CD14-positive monocyte (primary cell): Measurements from ENCODE around the gene RDH5. TPM values are rescaled to one million over a fixed set of nuclear protein-coding genes. Genes with fewer than 3 reads are reported as not detected.

ENCODE experiments used
- DNase-seq, 3 donors: peaks; one replicate each; pipeline ENCODE4 v3.0.0-alpha.2; 2011 to 2022
- H2AFZ ChIP-seq: 2 replicates; pipeline ENCODE4 v1.6.0; 2012; ENCODE audit warnings: mild to moderate bottlenecking, low read depth, low read length, inconsistent platforms; ENCODE audit not compliant: insufficient read depth, poor library complexity, severe bottlenecking
- H3K27ac ChIP-seq, 2 donors: 1 replicate in 1 of 2; 2 replicates in 1 of 2; pipeline ENCODE4 v1.5.1; 2012 to 2013; ENCODE audit warnings: low read length in 2 of 2, control low read depth in 1 of 2, inconsistent platforms in 1 of 2, low read depth in 1 of 2, mild to moderate bottlenecking in 1 of 2
- H3K27me3 ChIP-seq, 2 donors: one replicate each; pipeline versions ENCODE4 v1.6.0 to v1.6.1; 2011 to 2013; ENCODE audit warnings: low read length in 2 of 2; ENCODE audit not compliant: control insufficient read depth in 2 of 2, insufficient read depth in 2 of 2
- H3K36me3 ChIP-seq, 2 donors: replicated peaks in 1 of 2; 1 replicate in 1 of 2; 2 replicates in 1 of 2; pipeline versions ENCODE4 v1.5.1 to v1.6.1; 2012 to 2013; ENCODE audit warnings: low read length in 2 of 2, control low read depth in 1 of 2, inconsistent platforms in 1 of 2, mild to moderate bottlenecking in 1 of 2; ENCODE audit not compliant: insufficient read depth in 2 of 2, control insufficient read depth in 1 of 2
- H3K4me1 ChIP-seq, 2 donors: 1 replicate in 1 of 2; 2 replicates in 1 of 2; pipeline versions ENCODE4 v1.5.1 to v1.6.1; 2012 to 2013; ENCODE audit warnings: low read length in 2 of 2, control low read depth in 1 of 2, inconsistent platforms in 1 of 2, mild to moderate bottlenecking in 1 of 2, moderate library complexity in 1 of 2; ENCODE audit not compliant: insufficient read depth in 2 of 2, control insufficient read depth in 1 of 2
- H3K4me2 ChIP-seq: replicated peaks from 2 replicates; pipeline ENCODE3; 2012; ENCODE audit warnings: low read length, moderate library complexity, mild to moderate bottlenecking; ENCODE audit not compliant: poor library complexity, severe bottlenecking; ENCODE audit errors: extremely low read depth
- H3K4me3 ChIP-seq, 3 experiments: fragments of 200-600 bp in 1 of 3; sonication (generic) in 1 of 3; replicated peaks in 1 of 3; 1 replicate in 2 of 3; 2 replicates in 1 of 3; pipeline ENCODE4 v1.5.1; 2011 to 2013; ENCODE audit warnings: low read length in 3 of 3, mild to moderate bottlenecking in 3 of 3, control low read depth in 2 of 3, low read depth in 2 of 3, inconsistent platforms in 1 of 3, moderate library complexity in 1 of 3
- H3K79me2 ChIP-seq: 2 replicates; pipeline ENCODE4 v1.6.0; 2012; ENCODE audit warnings: mild to moderate bottlenecking, control low read depth, inconsistent platforms, low read length, moderate library complexity; ENCODE audit not compliant: insufficient read depth
- H3K9ac ChIP-seq: 2 replicates; pipeline ENCODE4 v1.6.0; 2017; ENCODE audit warnings: low read length, mild to moderate bottlenecking; ENCODE audit not compliant: insufficient read depth, poor library complexity, severe bottlenecking
- H3K9me3 ChIP-seq, 2 donors: replicated peaks in 1 of 2; 1 replicate in 1 of 2; 2 replicates in 1 of 2; pipeline versions ENCODE4 v1.5.1 to v1.6.1; 2012 to 2013; ENCODE audit warnings: low read length in 2 of 2, control low read depth in 1 of 2; ENCODE audit not compliant: control insufficient read depth in 1 of 2, insufficient read depth in 1 of 2
- H4K20me1 ChIP-seq: 2 replicates; pipeline ENCODE4 v1.6.0; 2012; ENCODE audit warnings: mild to moderate bottlenecking, low read length, control low read depth, moderate library complexity; ENCODE audit not compliant: insufficient read depth
- H3K27ac Mint-ChIP-seq, 7 donors: one replicate each; pipeline ENCODE4 v1.8.0; 2020; ENCODE audit warnings: mild to moderate bottlenecking in 7 of 7, mixed read lengths in 7 of 7, moderate library complexity in 6 of 7, inconsistent platforms in 2 of 7
- H3K27me3 Mint-ChIP-seq, 3 donors: one replicate each; pipeline ENCODE4 v1.8.0; 2021 to 2022; ENCODE audit warnings: low read depth in 3 of 3, mild to moderate bottlenecking in 3 of 3, mixed read lengths in 3 of 3, moderate library complexity in 3 of 3, inconsistent platforms in 1 of 3
- H3K36me3 Mint-ChIP-seq, 2 donors: one replicate each; pipeline ENCODE4 v1.8.0; 2020; ENCODE audit warnings: mixed read lengths in 2 of 2, inconsistent platforms in 1 of 2, mild to moderate bottlenecking in 1 of 2
- H3K4me1 Mint-ChIP-seq: one replicate; pipeline ENCODE4 v1.8.0; 2020; ENCODE audit warnings: mild to moderate bottlenecking, mixed read lengths
- H3K4me3 Mint-ChIP-seq, 2 donors: one replicate each; pipeline ENCODE4 v1.8.0; 2020; ENCODE audit warnings: mild to moderate bottlenecking in 2 of 2, mixed read lengths in 2 of 2, moderate library complexity in 1 of 2
- H3K9me3 Mint-ChIP-seq, 7 donors: one replicate each; pipeline ENCODE4 v1.8.0; 2020 to 2022; ENCODE audit warnings: mixed read lengths in 7 of 7, mild to moderate bottlenecking in 6 of 7, moderate library complexity in 6 of 7, inconsistent platforms in 2 of 7
- WGBS: methylation state at CpG from one replicate; pipeline ENCODE4 v1.1.5; 2013; ENCODE audit warnings: missing lambda C conversion rate; ENCODE audit not compliant: insufficient coverage; 5-methylcytosine and 5-hydroxymethylcytosine counted together
- intact Hi-C, 2 donors: fragments of 100-400 bp; cut with micrococcal nuclease; formaldehyde crosslinking; loops; one replicate each; pipeline versions ENCODE4 v1.15.0 to v1.15.1; 2023
- polyA plus RNA-seq, 3 donors: library from polyadenylated mRNA; depleted of rRNA in 1 of 3; unstranded in 2 of 3; stranded (reverse) in 1 of 3; fragments of 300-500 nt in 2 of 3; fragments of >200 nt in 1 of 3; fragmentation: Illumina TruSeq in 2 of 3; gene quantifications; 1 replicate in 2 of 3; 2 replicates in 1 of 3; pipeline ENCODE4 v1.2.3, GENCODE V29; 2012 to 2021
- TF ChIP-seq, protein P1 (sequence below): fragments of 200-600 bp; IDR thresholded peaks from one replicate; pipeline ENCODE4 v1.8.0; 2022; ENCODE audit warnings: antibody characterized with exemption, mild to moderate bottlenecking

RDH5 gene
- polyA plus RNA-seq, 3 donors, result 1.2 to 10.4 (median 1.2) TPM

DNA sequence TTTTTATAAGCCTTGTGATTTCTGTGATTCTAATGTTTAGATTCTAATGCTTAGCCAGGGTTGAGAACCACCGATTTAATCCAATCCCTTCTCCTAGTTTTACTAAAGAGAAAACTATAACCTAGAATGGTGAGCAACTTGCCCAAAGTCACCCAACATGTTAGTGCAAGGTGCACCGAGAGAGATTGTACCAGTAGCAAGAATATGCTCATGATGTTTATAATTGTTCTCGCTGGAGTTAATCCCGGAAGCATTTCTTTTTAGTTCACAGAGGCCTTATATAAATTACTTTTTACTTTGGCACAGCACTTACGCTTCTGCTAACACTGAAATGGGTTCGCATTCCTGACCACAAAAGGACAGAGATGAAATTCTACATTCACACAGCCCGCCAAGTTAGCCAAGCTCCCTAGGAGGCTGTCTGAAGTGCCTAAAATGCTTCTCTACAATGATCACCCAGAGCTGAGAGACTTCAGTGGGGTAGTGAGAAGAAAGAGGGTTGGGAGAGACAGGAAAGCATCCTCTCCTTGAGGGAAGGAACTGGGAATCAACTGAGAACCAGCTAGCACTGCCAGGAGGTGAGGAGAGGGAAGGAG is 4.9 kb upstream of the RDH5 start:
- H3K27me3 ChIP-seq, result peaks cover 3 to 28% of the 10 kb centered on the region in 2 donors
- no peak for DNase-seq
- H3K4me2 ChIP-seq, result peak overlapping the region; percentile 83
- peak overlapping the region; percentile 88 to 94 for H3K4me3 Mint-ChIP-seq
- H3K27ac Mint-ChIP-seq, result peak overlapping the region in 5 of 7 donors; percentile 87 to 97 (median 92)
- peaks cover 17 to 18% of the 10 kb centered on the region in 2 donors for H3K36me3 ChIP-seq
- H3K36me3 Mint-ChIP-seq, result peaks cover 20 to 22% of the 10 kb centered on the region in 2 donors
- H4K20me1 ChIP-seq, result peaks cover 38% of the 10 kb centered on the region
- peaks cover 43% of the 10 kb centered on the region for H3K4me1 Mint-ChIP-seq
- H3K27ac ChIP-seq, result peak overlapping the region in 1 of 2 donors; percentile 92
- H3K9me3 Mint-ChIP-seq, result no peaks in the 10 kb centered on the region
- TF ChIP-seq, protein P1, sequence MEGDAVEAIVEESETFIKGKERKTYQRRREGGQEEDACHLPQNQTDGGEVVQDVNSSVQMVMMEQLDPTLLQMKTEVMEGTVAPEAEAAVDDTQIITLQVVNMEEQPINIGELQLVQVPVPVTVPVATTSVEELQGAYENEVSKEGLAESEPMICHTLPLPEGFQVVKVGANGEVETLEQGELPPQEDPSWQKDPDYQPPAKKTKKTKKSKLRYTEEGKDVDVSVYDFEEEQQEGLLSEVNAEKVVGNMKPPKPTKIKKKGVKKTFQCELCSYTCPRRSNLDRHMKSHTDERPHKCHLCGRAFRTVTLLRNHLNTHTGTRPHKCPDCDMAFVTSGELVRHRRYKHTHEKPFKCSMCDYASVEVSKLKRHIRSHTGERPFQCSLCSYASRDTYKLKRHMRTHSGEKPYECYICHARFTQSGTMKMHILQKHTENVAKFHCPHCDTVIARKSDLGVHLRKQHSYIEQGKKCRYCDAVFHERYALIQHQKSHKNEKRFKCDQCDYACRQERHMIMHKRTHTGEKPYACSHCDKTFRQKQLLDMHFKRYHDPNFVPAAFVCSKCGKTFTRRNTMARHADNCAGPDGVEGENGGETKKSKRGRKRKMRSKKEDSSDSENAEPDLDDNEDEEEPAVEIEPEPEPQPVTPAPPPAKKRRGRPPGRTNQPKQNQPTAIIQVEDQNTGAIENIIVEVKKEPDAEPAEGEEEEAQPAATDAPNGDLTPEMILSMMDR, result no peak
- peaks cover 16 to 28% (median 26%) of the 10 kb centered on the region in 3 donors for H3K27me3 Mint-ChIP-seq
- intact Hi-C loops, result loop anchor here in 1 of 2 donors (5.0 kb wide), 1 partner anchor 33 kb away; a partner anchor contains a TSS
- peak overlapping the region in 1 of 3 experiments; percentile 93 for H3K4me3 ChIP-seq
- H3K79me2 ChIP-seq, result peaks cover 29% of the 10 kb centered on the region
- H3K4me1 ChIP-seq, result peaks cover 26 to 49% of the 10 kb centered on the region in 2 donors
- 77% methylated on average over 2 of the region's 7 CpGs for WGBS
- H3K9ac ChIP-seq, result no peak overlapping the region
- no peaks in the 10 kb centered on the region for H3K9me3 ChIP-seq
- peak overlapping the region; percentile 91 for H2AFZ ChIP-seq

DNA sequence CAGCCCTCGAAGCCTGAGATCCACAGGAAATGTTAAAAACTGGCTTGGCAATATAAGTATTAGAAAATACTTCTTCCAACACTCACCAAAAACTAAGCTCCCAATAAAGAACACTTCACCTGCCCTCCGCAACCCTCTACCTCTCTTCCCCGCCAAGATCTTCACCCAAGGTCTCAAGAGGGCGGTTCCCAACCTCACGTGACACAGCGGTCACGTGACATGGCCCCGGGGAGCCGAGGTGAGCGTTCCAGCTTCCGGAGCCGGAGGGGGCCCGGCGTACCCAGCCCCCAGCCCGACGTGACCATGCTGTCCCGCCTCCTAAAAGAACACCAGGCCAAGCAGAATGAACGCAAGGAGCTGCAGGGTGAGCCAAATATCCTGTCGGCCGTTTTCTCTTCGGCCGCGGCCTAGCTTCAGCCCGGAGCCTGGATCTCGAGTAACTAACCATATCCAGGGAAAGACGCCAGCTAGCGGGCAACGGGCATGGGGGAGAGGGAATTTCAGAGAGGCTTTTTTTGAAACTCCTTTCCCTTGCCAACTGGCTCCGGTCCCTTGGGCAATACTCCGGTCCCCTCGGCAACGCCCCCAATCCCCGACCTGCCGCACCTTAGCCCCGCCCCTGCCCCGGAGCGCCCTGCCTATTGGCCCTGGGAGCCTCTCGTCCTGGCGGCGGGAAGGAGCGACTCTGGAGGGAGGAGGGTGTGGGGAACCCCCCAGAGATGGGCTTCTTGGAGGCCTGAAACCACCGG is 4.2 kb upstream of the RDH5 start, which contains the start of gene BLOC1S1:
TSS of gene BLOC1S1 (plus strand) at position 214 of the 749 bp plus-strand sequence. CDS start at position 220, 6 bp downstream.
- peaks cover 23 to 26% of the 10 kb centered on the region in 2 donors for H3K36me3 Mint-ChIP-seq
- Histone ChIP-seq H3K27me3 (peaks cover 0 to 20% of the 10 kb centered on the region in 2 donors), H3K9ac (peak within 1 kb of the TSS; percentile 91), H3K9me3 (no peaks in the 10 kb centered on the region), H4K20me1 (peaks cover 38% of the 10 kb centered on the region), H3K27ac (peak within 1 kb of the TSS; percentile 84 to 92), H3K36me3 (peaks cover 18 to 26% of the 10 kb centered on the region in 2 donors), H3K79me2 (peaks cover 29% of the 10 kb centered on the region), H3K4me2 (peak within 1 kb of the TSS; percentile 83), H2AFZ (peak within 1 kb of the TSS; percentile 91), H3K4me1 (peaks cover 26 to 49% of the 10 kb centered on the region in 2 donors), H3K4me3 (peak within 1 kb of the TSS; percentile 70 to 93 (median 76))
- intact Hi-C loops, result loop anchor here in 1 of 2 donors (5.0 kb wide), 1 partner anchor 34 kb away; a partner anchor contains a TSS
- H3K9me3 Mint-ChIP-seq, result no peaks in the 10 kb centered on the region
- peak; percentile 73 to 79 (median 77) for DNase-seq
- TF ChIP-seq, protein P1, result no peak
- H3K27ac Mint-ChIP-seq, result peak within 1 kb of the TSS; percentile 87 to 97 (median 93)
- peaks cover 11 to 21% (median 19%) of the 10 kb centered on the region in 3 donors for H3K27me3 Mint-ChIP-seq
- WGBS, result 1% methylated on average over 27 of the region's 42 CpGs
- H3K4me1 Mint-ChIP-seq, result peaks cover 50% of the 10 kb centered on the region
- H3K4me3 Mint-ChIP-seq, result peak within 1 kb of the TSS; percentile 88 to 94
